CD8-positive, alpha-beta memory T cell (primary cell): ENCODE results near the gene A4GNT. TPM values are rescaled to one million over a fixed set of nuclear protein-coding genes. Genes with fewer than 3 reads are reported as not detected.
"Not testable (repeated sequence)": the region's sequence is repeated elsewhere in the genome, so short reads cannot be mapped to it uniquely, and the experiment has no call there.

Source experiments
- CTCF ChIA-PET: fragments of 350-600 bp; sonication (Branson Sonifier 250); formaldehyde crosslinking; loops from one replicate; lab custom pipeline; 2021; ENCODE audit warnings: antibody characterized with exemption; lab: Charles Lee
- POLR2A ChIA-PET: fragments of 350-600 bp; sonication (Branson Sonifier 250); formaldehyde crosslinking; loops from one replicate; lab custom pipeline; 2021; ENCODE audit warnings: antibody characterized with exemption; lab: Charles Lee
- DNase-seq, 5 donors: peaks; one replicate each; pipeline versions ENCODE4 v3.0.0 to v3.0.0-alpha.2; 2020 to 2022; ENCODE audit warnings: mixed read lengths in 1 of 5
- H3K27ac ChIP-seq: one replicate; pipeline ENCODE4 v1.7.0; 2013; ENCODE audit warnings: low read depth, mild to moderate bottlenecking, low read length, moderate library complexity
- H3K27me3 ChIP-seq: 2 replicates; pipeline ENCODE4 v1.7.0; 2013; ENCODE audit warnings: low read length, mild to moderate bottlenecking; ENCODE audit not compliant: insufficient read depth, poor library complexity, severe bottlenecking
- H3K36me3 ChIP-seq: 2 replicates; pipeline ENCODE4 v1.7.0; 2013; ENCODE audit warnings: mild to moderate bottlenecking, low read length, moderate library complexity; ENCODE audit not compliant: insufficient read depth
- H3K4me1 ChIP-seq: 2 replicates; pipeline ENCODE4 v1.7.0; 2013; ENCODE audit warnings: mild to moderate bottlenecking, low read length, moderate library complexity; ENCODE audit not compliant: insufficient read depth
- H3K4me3 ChIP-seq: 2 replicates; pipeline ENCODE4 v1.7.0; 2013; ENCODE audit warnings: mild to moderate bottlenecking, low read length
- H3K9me3 ChIP-seq: 2 replicates; pipeline ENCODE4 v1.7.0; 2013; ENCODE audit warnings: mild to moderate bottlenecking, low read length
- H3K27ac Mint-ChIP-seq, 8 donors: one replicate each; pipeline ENCODE4 v1.8.0; 2020 to 2021; ENCODE audit warnings: mixed read lengths in 8 of 8, mild to moderate bottlenecking in 6 of 8, inconsistent platforms in 3 of 8, moderate library complexity in 3 of 8
- H3K27me3 Mint-ChIP-seq, 2 donors: one replicate each; pipeline ENCODE4 v1.8.0; 2020 to 2021; ENCODE audit warnings: mixed read lengths in 2 of 2, mild to moderate bottlenecking in 1 of 2, moderate library complexity in 1 of 2
- H3K36me3 Mint-ChIP-seq, 3 donors: one replicate each; pipeline ENCODE4 v1.8.0; 2020 to 2021; ENCODE audit warnings: mixed read lengths in 3 of 3, inconsistent platforms in 1 of 3, mild to moderate bottlenecking in 1 of 3
- H3K4me1 Mint-ChIP-seq, 3 donors: one replicate each; pipeline ENCODE4 v1.8.0; 2020 to 2021; ENCODE audit warnings: mixed read lengths in 3 of 3, inconsistent platforms in 1 of 3, mild to moderate bottlenecking in 1 of 3
- H3K4me3 Mint-ChIP-seq, 7 donors: one replicate each; pipeline ENCODE4 v1.8.0; 2020 to 2021; ENCODE audit warnings: mixed read lengths in 7 of 7, mild to moderate bottlenecking in 6 of 7, moderate library complexity in 4 of 7, inconsistent platforms in 2 of 7
- H3K9me3 Mint-ChIP-seq, 5 donors: one replicate each; pipeline ENCODE4 v1.8.0; 2020 to 2022; ENCODE audit warnings: mixed read lengths in 5 of 5, mild to moderate bottlenecking in 3 of 5, moderate library complexity in 2 of 5, inconsistent platforms in 1 of 5
- polyA plus RNA-seq: library from polyadenylated mRNA; unstranded; fragments of 300-500 nt; fragmentation: Illumina TruSeq; gene quantifications from one replicate; pipeline ENCODE4 v1.2.3, GENCODE V29; 2021
- total RNA-seq, 2 experiments: library from RNA; stranded (reverse); gene quantifications; one replicate each; pipeline ENCODE4 v1.2.3, GENCODE V29; 2021

Gene A4GNT
- total and polyA plus RNA-seq, 3 experiments from 2014 or later: not detected

DNA sequence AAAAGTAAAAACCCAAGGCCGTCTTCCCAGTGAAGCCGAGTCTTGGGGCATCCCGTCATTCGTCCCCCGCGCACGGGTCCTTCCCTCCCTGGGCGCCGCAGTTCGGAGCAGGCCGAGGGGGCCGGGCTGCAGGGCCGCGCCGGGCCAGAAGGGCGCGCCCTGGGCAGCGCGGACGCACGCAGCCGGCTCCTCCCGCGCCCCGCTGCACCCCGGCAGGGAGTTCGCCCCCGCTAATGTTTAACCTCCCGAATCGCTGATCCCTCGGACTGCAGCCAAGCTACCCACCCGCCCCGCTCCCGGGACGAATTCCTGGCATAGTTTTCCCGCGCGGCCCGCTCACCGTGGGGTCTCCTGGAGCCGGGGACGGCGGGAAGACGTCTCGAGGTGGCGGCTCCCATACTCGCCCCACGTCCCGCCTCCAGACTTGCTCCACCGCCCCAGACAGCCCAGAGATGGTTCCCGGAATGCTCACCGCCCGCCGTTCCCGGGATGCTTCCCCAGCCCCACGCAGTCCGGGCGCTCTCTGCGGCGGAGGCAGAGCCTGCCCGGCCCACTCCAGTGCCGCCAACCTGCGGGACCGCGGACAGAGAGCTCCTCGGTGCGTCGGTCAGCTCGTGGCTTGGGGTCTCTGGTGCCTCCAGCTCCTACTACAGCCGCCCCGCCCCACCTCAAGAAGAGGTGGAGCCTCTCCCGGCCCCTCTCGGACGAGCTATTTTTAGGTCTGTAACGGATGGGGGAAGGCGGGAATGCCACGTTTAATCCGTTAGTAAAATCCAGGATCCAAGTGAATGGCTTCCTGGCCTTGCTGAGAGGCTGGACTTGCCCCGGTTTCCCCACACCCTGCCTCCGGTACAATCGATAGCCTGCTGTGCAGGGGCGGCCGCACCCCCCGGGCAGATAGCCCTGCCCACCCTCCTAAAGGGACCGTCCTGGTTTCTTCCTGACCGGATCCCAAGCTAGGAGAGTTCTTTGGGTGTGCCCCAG is 16.9 kb downstream of the A4GNT start, which contains the start of gene DZIP1L:
Gene DZIP1L, minus strand, starts transcription at position 621 of the 984 bp plus-strand sequence. CDS start 11,637 bp downstream, outside the sequence.
- ChIA-PET CTCF (interaction anchor here (1.0 kb wide), 1 partner anchor 45 kb away, joined by 4 read pairs; no protein-coding TSS in a partner anchor), POLR2A (no interaction called here)
- H3K27me3 ChIP-seq: peaks cover 5% of the 10 kb centered on the region
- H3K9me3 Mint-ChIP-seq: peaks cover 0 to 3% (median 0%) of the 10 kb centered on the region in 5 donors
- H3K27ac Mint-ChIP-seq: peak within 1 kb of the TSS in 1 of 8 donors; percentile 21
- no peak within 1 kb of the TSS for H3K4me3 ChIP-seq
- H3K9me3 ChIP-seq: no peaks in the 10 kb centered on the region
- peaks cover 5 to 12% (median 9%) of the 10 kb centered on the region in 3 donors for H3K4me1 Mint-ChIP-seq
- no peaks in the 10 kb centered on the region for H3K36me3 Mint-ChIP-seq
- peak in 1 of 5 donors; percentile 4 for DNase-seq
- peaks cover 28 to 70% of the 10 kb centered on the region in 2 donors for H3K27me3 Mint-ChIP-seq
- no peaks in the 10 kb centered on the region for H3K36me3 ChIP-seq
- H3K4me1 ChIP-seq: no peaks in the 10 kb centered on the region
- no peak within 1 kb of the TSS for H3K27ac ChIP-seq
- peak within 1 kb of the TSS; percentile 40 to 85 (median 69) for H3K4me3 Mint-ChIP-seq

DNA sequence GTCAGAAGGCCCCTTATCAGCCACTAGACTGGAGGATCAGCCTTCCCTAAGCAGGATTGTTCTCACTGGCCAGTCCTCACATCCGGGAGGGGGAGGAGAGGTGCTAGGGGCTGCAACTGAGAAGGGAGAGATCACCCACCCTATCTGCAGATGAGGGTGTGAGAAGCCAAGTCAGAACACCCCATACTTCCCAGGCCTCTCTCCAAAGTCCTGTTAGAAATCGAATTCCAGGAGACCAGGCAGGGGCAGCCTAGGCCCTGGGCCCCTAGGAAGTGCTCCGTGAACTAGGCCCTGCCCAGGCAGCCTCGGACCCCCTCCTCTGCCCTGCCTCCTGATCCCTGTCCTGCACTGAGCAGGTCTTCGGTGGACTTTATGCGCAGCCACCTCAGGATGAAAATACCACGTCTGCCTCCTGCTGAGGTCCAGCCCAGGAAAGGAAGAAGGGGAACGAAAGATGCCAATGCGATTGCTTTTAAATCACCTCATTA is 17.7 kb downstream of the A4GNT start:
- Mint-ChIP-seq H3K9me3 (peaks cover 0 to 3% (median 0%) of the 10 kb centered on the region in 5 donors), H3K4me3 (peak overlapping the region; percentile 31 to 69 (median 57)), H3K36me3 (no peaks in the 10 kb centered on the region), H3K4me1 (peaks cover 5 to 12% (median 9%) of the 10 kb centered on the region in 3 donors), H3K27ac (peak overlapping the region in 1 of 8 donors; percentile 21), H3K27me3 (peaks cover 33 to 72% of the 10 kb centered on the region in 2 donors)
- Histone ChIP-seq H3K9me3 (no peaks in the 10 kb centered on the region), H3K36me3 (no peaks in the 10 kb centered on the region), H3K27ac (no peak overlapping the region), H3K4me3 (no peak overlapping the region), H3K27me3 (peaks cover 5% of the 10 kb centered on the region), H3K4me1 (no peaks in the 10 kb centered on the region)
- no peak for DNase-seq
- POLR2A ChIA-PET: no interaction called here
- CTCF ChIA-PET: no interaction called here

DNA sequence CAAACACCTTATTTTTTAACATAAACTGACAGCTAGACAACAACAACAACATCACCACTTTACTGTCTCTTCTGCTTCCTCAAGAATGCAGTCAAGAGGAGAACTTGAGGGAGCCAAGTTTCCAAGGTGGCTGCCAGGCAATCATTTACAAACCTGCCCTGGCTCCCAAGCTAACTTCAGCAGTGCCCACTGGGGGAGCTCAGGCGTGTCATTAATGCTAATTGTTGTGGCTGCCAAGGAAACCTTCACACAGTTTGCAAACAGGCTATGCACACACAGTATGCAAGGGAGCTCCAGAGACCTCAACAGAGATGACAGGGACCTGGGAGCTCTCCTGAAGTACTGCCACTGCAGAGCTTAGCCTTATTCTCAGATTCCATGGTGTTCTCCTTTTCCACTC is 18.9 kb downstream of the A4GNT start:
- peaks cover 32 to 66% of the 10 kb centered on the region in 2 donors for H3K27me3 Mint-ChIP-seq
- no peaks in the 10 kb centered on the region for H3K36me3 ChIP-seq
- no peaks in the 10 kb centered on the region for H3K9me3 ChIP-seq
- H3K36me3 Mint-ChIP-seq: no peaks in the 10 kb centered on the region
- H3K4me3 ChIP-seq: no peak overlapping the region
- H3K27ac Mint-ChIP-seq: no peak overlapping the region
- no peak overlapping the region for H3K4me3 Mint-ChIP-seq
- DNase-seq: no peak
- no peaks in the 10 kb centered on the region for H3K4me1 ChIP-seq
- peaks cover 5 to 12% (median 9%) of the 10 kb centered on the region in 3 donors for H3K4me1 Mint-ChIP-seq
- H3K27ac ChIP-seq: no peak overlapping the region
- H3K27me3 ChIP-seq: peaks cover 5% of the 10 kb centered on the region
- H3K9me3 Mint-ChIP-seq: peaks cover 0 to 3% (median 0%) of the 10 kb centered on the region in 5 donors
- POLR2A ChIA-PET: no interaction called here
- CTCF ChIA-PET: no interaction called here

DNA sequence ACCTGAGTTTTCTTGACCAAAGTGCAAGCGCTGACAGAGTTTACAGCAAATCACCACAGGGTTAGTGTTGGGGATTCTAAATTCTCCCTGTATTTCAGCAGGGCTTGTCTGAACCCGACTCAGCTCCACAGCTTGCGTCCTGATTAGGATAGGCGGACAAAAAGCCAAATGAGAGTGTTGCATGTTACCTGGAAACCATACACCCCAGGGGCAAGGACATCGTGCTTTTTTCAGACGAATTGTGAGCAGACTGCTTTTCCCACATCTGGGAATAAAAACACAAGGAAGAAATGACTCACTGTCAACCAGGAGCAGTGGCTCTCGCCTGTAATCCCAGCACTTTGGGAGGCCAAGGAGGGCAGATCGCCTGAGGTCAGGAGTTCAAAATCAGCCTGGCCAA is 19.8 kb downstream of the A4GNT start:
- ChIA-PET CTCF (no interaction called here), POLR2A (no interaction called here)
- no peaks in the 10 kb centered on the region for H3K9me3 ChIP-seq
- no peak overlapping the region for H3K4me3 Mint-ChIP-seq
- peaks cover 33 to 57% of the 10 kb centered on the region in 2 donors for H3K27me3 Mint-ChIP-seq
- no peak overlapping the region for H3K27ac ChIP-seq
- peaks cover 5 to 12% (median 9%) of the 10 kb centered on the region in 3 donors for H3K4me1 Mint-ChIP-seq
- no peaks in the 10 kb centered on the region for H3K4me1 ChIP-seq
- no peak for DNase-seq
- H3K36me3 ChIP-seq: no peaks in the 10 kb centered on the region
- H3K27ac Mint-ChIP-seq: no peak overlapping the region
- H3K36me3 Mint-ChIP-seq: no peaks in the 10 kb centered on the region
- H3K9me3 Mint-ChIP-seq: peaks cover 0 to 3% (median 0%) of the 10 kb centered on the region in 5 donors
- peaks cover 5% of the 10 kb centered on the region for H3K27me3 ChIP-seq
- no peak overlapping the region for H3K4me3 ChIP-seq

DNA sequence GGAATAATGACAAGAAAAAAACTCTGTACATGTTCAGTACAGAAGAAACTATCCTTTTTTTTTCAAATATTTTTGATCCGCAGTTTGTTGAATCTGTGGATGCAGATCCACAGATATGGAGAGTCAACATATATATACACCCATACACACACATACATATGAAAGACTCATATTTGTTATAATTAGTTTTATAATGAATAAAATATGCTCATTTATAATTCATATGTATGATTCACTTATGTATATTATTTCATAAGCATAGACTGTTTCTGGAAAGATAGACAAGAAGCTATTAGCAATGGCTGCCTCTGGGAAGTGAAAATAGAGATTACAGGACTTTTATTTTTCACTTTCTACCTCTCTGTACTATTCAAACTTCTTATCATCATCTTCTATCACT is 26.6 kb downstream of the A4GNT start:
- Mint-ChIP-seq H3K4me3 (no peak overlapping the region), H3K4me1 (no peaks in the 10 kb centered on the region), H3K36me3 (no peaks in the 10 kb centered on the region), H3K27ac (no peak overlapping the region), H3K9me3 (peaks cover 0 to 2% (median 0%) of the 10 kb centered on the region in 5 donors), H3K27me3 (peaks cover 12 to 15% of the 10 kb centered on the region in 2 donors)
- DNase-seq: no peak
- POLR2A ChIA-PET: no interaction called here
- Histone ChIP-seq H3K9me3 (no peaks in the 10 kb centered on the region), H3K4me3 (no peak overlapping the region), H3K4me1 (no peaks in the 10 kb centered on the region), H3K27me3 (no peaks in the 10 kb centered on the region), H3K36me3 (no peaks in the 10 kb centered on the region), H3K27ac (no peak overlapping the region)
- CTCF ChIA-PET: no interaction called here

DNA sequence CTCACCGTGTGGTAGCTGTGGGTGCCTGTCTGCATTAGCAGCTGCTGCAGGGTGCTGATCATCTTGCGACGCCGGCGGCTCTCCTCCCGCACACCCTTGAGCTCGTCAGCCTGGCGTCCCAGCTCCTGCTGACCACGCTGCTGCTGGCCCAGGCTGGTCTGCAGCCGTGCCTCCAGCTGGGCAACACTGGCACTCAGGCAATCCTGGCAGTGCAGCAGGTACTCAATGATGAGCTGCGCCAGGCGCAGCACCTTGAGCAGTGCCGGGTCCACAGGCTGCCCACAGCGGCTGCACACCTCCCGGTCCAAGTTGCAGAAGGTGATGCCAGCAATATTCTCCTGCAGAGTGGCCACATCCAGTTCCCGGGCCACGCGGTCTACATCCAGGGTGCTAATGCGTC is 28.7 kb downstream of the A4GNT start:
- no peak for DNase-seq
- CTCF ChIA-PET: no interaction called here
- no peaks in the 10 kb centered on the region for H3K36me3 Mint-ChIP-seq

DNA sequence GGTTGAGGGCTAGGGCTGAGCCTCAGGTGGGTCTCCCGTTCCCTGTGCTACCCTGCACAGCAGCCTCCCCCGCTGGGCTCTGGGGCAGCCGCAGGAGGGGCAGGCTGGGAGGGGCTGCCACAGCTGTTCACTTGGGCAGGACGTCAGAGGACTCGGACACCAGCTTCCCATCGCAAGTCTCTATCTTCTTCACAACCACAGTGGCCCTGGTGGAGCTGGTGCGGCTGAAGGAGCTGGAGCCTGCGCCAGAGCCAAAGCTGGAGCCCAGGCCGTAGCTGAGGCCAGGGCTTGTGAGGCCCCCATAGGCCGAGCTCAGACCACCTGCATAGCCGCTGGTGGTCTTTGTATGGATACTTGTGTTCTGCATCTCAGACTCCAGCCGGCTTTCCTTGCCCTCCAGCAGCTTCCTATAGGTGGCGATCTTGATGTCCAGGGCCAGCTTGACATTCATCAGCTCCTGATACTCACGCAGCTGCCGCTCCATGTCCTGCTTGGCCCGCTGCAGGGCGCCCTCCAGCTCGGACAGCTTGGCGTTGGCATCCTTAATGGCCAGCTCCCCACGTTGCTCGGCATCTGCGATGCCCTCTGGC is 30.7 kb downstream of the A4GNT start:
- H3K36me3 Mint-ChIP-seq, H3K9me3 ChIP-seq, DNase-seq, POLR2A ChIA-PET, H3K4me3 Mint-ChIP-seq, H3K27me3 Mint-ChIP-seq, H3K27ac Mint-ChIP-seq, H3K4me3 ChIP-seq, H3K27ac ChIP-seq, H3K9me3 Mint-ChIP-seq, H3K27me3 ChIP-seq, H3K36me3 ChIP-seq, H3K4me1 Mint-ChIP-seq, H3K4me1 ChIP-seq: not testable (repeated sequence)
- CTCF ChIA-PET: interaction anchor here (1.0 to 1.2 kb wide), 2 partner anchors 17 to 18 kb away, joined by 3 read pairs; no protein-coding TSS in a partner anchor

More for the DNA sequence above, 28.7 kb downstream of the A4GNT start:
- no peaks in the 10 kb centered on the region for H3K27me3 ChIP-seq
- no peak overlapping the region for H3K27ac ChIP-seq
- Mint-ChIP-seq H3K4me3 (no peak overlapping the region), H3K4me1 (no peaks in the 10 kb centered on the region), H3K9me3 (peaks cover 0 to 2% (median 0%) of the 10 kb centered on the region in 5 donors), H3K27me3 (peaks cover 0 to 6% of the 10 kb centered on the region in 2 donors), H3K27ac (no peak overlapping the region)
- POLR2A ChIA-PET: no interaction called here
- no peaks in the 10 kb centered on the region for H3K4me1 ChIP-seq
- no peaks in the 10 kb centered on the region for H3K36me3 ChIP-seq
- no peaks in the 10 kb centered on the region for H3K9me3 ChIP-seq
- H3K4me3 ChIP-seq: no peak overlapping the region
